Gastroesophageal sphincter (tissue), 4 donors: ENCODE results near the gene CNIH2. TPM values are rescaled to one million over a fixed set of nuclear protein-coding genes. Genes with fewer than 3 reads are reported as not detected.
"Not testable (repeated sequence)": the region's sequence is repeated elsewhere in the genome, so short reads cannot be mapped to it uniquely, and the experiment has no call there.

Source experiments
- ATAC-seq: fragments of 150-250 bp; one replicate; pipeline ENCODE4 v1.9.1; 2016; ENCODE audit warnings: mild to moderate bottlenecking, moderate library complexity
- H3K27ac ChIP-seq, 4 donors: fragments of 200-600 bp; sonication (generic) in 3 of 4; 1 replicate in 3 of 4; 2 replicates in 1 of 4; pipeline ENCODE4 v1.5.1; 2016 to 2019
- H3K27me3 ChIP-seq: fragments of 200-600 bp; sonication (generic); one replicate; pipeline ENCODE4 v1.5.1; 2019
- H3K36me3 ChIP-seq, 2 donors: fragments of 200-600 bp; sonication (generic); one replicate each; pipeline ENCODE4 v1.5.1; 2019; ENCODE audit warnings: control low read depth in 1 of 2
- H3K4me1 ChIP-seq, 3 donors: fragments of 200-600 bp; sonication (generic); 1 replicate in 2 of 3; 2 replicates in 1 of 3; pipeline ENCODE4 v1.5.1; 2016 to 2019; ENCODE audit warnings: control low read depth in 2 of 3
- H3K4me3 ChIP-seq, 2 donors: fragments of 200-600 bp; sonication (generic); one replicate each; pipeline ENCODE4 v1.5.1; 2019; ENCODE audit warnings: mild to moderate bottlenecking in 1 of 2, moderate library complexity in 1 of 2
- H3K9me3 ChIP-seq, 3 donors: fragments of 200-600 bp; sonication (generic); one replicate each; pipeline ENCODE4 v1.5.1; 2017 to 2019; ENCODE audit warnings: control low read depth in 2 of 3
- CTCF ChIP-seq, 4 experiments: fragments of 200-600 bp in 2 of 4; fragments of 450-650 bp in 2 of 4; sonication (generic) in 1 of 4; IDR thresholded peaks; one replicate each; pipeline ENCODE4 v1.5.1; 2017 to 2019; ENCODE audit warnings: antibody characterized with exemption in 4 of 4, mild to moderate bottlenecking in 2 of 4, moderate library complexity in 2 of 4
- EP300 ChIP-seq: sonication (generic); formaldehyde crosslinking; IDR thresholded peaks from one replicate; pipeline ENCODE4 v1.6.1; 2017; ENCODE audit warnings: antibody characterized with exemption, mild to moderate bottlenecking
- POLR2A ChIP-seq, 2 donors: fragments of 450-650 bp; IDR thresholded peaks; one replicate each; pipeline ENCODE4 v1.6.1; 2017; ENCODE audit warnings: antibody characterized with exemption in 2 of 2, mild to moderate bottlenecking in 2 of 2, moderate library complexity in 1 of 2
- POLR2AphosphoS5 ChIP-seq: sonication (generic); formaldehyde crosslinking; IDR thresholded peaks from one replicate; pipeline ENCODE4 v1.6.1; 2017; ENCODE audit warnings: antibody characterized with exemption
- WGBS, 2 donors: methylation state at CpG; one replicate each; pipeline ENCODE4 v1.1.5; 2018; ENCODE audit warnings: low coverage in 1 of 2; 5-methylcytosine and 5-hydroxymethylcytosine counted together
- total RNA-seq, 4 donors: library from RNA; depleted of rRNA; stranded (reverse); fragments of >200 nt; gene quantifications; one replicate each; pipeline ENCODE4 v1.1.0, GENCODE V29; 2016

CNIH2 gene
- total RNA-seq, 4 donors from 2014 or later: 1.1 TPM; not detected in 3

GRCh38 chr11:66310324-66310723, 32.3 kb downstream of the CNIH2 start:
- no peak for ATAC-seq
- no peak for TF ChIP-seq POLR2AphosphoS5
- TF ChIP-seq CTCF (IDR thresholded peaks at IDR 0.05): no peak
- H3K27ac ChIP-seq: no peak overlapping the region
- no peak overlapping the region for H3K4me3 ChIP-seq
- H3K27me3 ChIP-seq: no peaks in the 10 kb centered on the region
- 68 to 100% methylated on average over 1 to 8 of the region's 8 CpGs for WGBS, 2 donors
- no peaks in the 10 kb centered on the region for H3K9me3 ChIP-seq
- H3K36me3 ChIP-seq: no peaks in the 10 kb centered on the region
- peaks cover 0 to 36% (median 12%) of the 10 kb centered on the region in 3 donors for H3K4me1 ChIP-seq

GRCh38 chr11:66310803-66311440, 32.9 kb downstream of the CNIH2 start:
- Histone ChIP-seq H3K27ac (peak overlapping the region in 1 of 4 donors; percentile 91), H3K4me1 (peaks cover 0 to 42% (median 12%) of the 10 kb centered on the region in 3 donors)
- H3K4me3 ChIP-seq, ATAC-seq, H3K36me3 ChIP-seq, H3K9me3 ChIP-seq, H3K27me3 ChIP-seq: not testable (repeated sequence)
- 86 to 100% methylated on average over 2 to 15 of the region's 18 CpGs for WGBS, 2 donors

- peaks cover 4% of the 10 kb centered on the region for H3K27me3 ChIP-seq
- no peaks in the 10 kb centered on the region for H3K36me3 ChIP-seq
- H3K4me1 ChIP-seq: peaks cover 0 to 47% (median 12%) of the 10 kb centered on the region in 3 donors
- TF ChIP-seq CTCF (IDR thresholded peaks at IDR 0.05): peak in 1 of 4 experiments; percentile 96
- no peak for TF ChIP-seq EP300
- no peaks in the 10 kb centered on the region for H3K9me3 ChIP-seq
- peak overlapping the region; percentile 33 to 55 for H3K4me3 ChIP-seq
- WGBS, 2 donors: 0% methylated on average over 1 of the region's 26 CpGs; no CpG with 5 or more reads in 1 of the 2 donors
- no peak for ATAC-seq
- H3K27ac ChIP-seq: peak overlapping the region in 3 of 4 donors; percentile 91 to 96 (median 92)
Observed at GRCh38 chr11:66311470-66311964, 33.5 kb downstream of the CNIH2 start.

- peak; percentile 84 for ATAC-seq
- Histone ChIP-seq H3K27ac (peak overlapping the region; percentile 47 to 96 (median 92)), H3K27me3 (peaks cover 10% of the 10 kb centered on the region), H3K9me3 (no peaks in the 10 kb centered on the region), H3K4me1 (peaks cover 0 to 53% (median 15%) of the 10 kb centered on the region in 3 donors), H3K36me3 (no peaks in the 10 kb centered on the region), H3K4me3 (peak overlapping the region; percentile 33 to 55)
- TF ChIP-seq POLR2A (IDR thresholded peaks at IDR 0.05): no peak
- TF ChIP-seq CTCF (IDR thresholded peaks at IDR 0.05): peak in 3 of 4 experiments; percentile 45 to 96 (median 90)
- TF ChIP-seq POLR2AphosphoS5: no peak
- WGBS, 2 donors: 0% methylated on average over 3 to 4 of the region's 44 CpGs
Observed at GRCh38 chr11:66311965-66312548, 34.1 kb downstream of the CNIH2 start.

GRCh38 chr11:66312549-66313320, 34.8 kb downstream of the CNIH2 start:
- peak; percentile 29 for TF ChIP-seq POLR2AphosphoS5
- TF ChIP-seq CTCF (IDR thresholded peaks at IDR 0.05): peak in 1 of 4 experiments; percentile 7
- no peak for TF ChIP-seq EP300
- peak; percentile 45 to 57 for TF ChIP-seq POLR2A (IDR thresholded peaks at IDR 0.05)
- WGBS, 2 donors: 0% methylated on average over 1 to 10 of the region's 52 CpGs
- Histone ChIP-seq H3K27ac (peak overlapping the region; percentile 47 to 96 (median 92)), H3K9me3 (no peaks in the 10 kb centered on the region), H3K36me3 (no peaks in the 10 kb centered on the region), H3K4me3 (peak overlapping the region; percentile 33 to 55), H3K27me3 (peaks cover 10% of the 10 kb centered on the region), H3K4me1 (peaks cover 0 to 60% (median 22%) of the 10 kb centered on the region in 3 donors)
- peak; percentile 89 for ATAC-seq
